K562 (cell line): Measurements from ENCODE around the gene ARID3A. TPM values are rescaled to one million over a fixed set of nuclear protein-coding genes. Genes with fewer than 3 reads are reported as not detected.

ENCODE experiments used
- ARNT ChIP-seq, 2 experiments: fragments of 450-650 bp; IDR thresholded peaks; 2 replicates each; pipeline ENCODE4 v1.6.1; 2016; ENCODE audit warnings: mild to moderate bottlenecking in 1 of 2
- FOSL1 ChIP-seq: fragments of 200-800 bp; sonication (Bioruptor generic); conservative IDR thresholded peaks from 2 replicates; pipeline ENCODE4 v1.6.1; 2016; ENCODE audit warnings: missing genetic modification characterization, missing compliant biosample characterization
- FOXJ3 ChIP-seq: sonication (generic); formaldehyde crosslinking; IDR thresholded peaks from 2 replicates; pipeline ENCODE4 v1.4.0; 2020; ENCODE audit warnings: mild to moderate bottlenecking, missing genetic modification reagents
- IFI16 ChIP-seq: fragments of 250-450 bp; sonication (Bioruptor Pico); IDR thresholded peaks from 2 replicates; pipeline ENCODE4 v2.1.2; 2022; ENCODE audit warnings: mild to moderate bottlenecking, inconsistent platforms
- IRF2 ChIP-seq: sonication (generic); formaldehyde crosslinking; IDR thresholded peaks from 2 replicates; pipeline ENCODE4 v1.8.1; 2022; ENCODE audit warnings: mild to moderate bottlenecking, missing genetic modification reagents
- NR1H2 ChIP-seq: sonication (generic); formaldehyde crosslinking; IDR thresholded peaks from 2 replicates; pipeline ENCODE4 v1.4.0; 2020; ENCODE audit warnings: mild to moderate bottlenecking, missing genetic modification reagents
- RBM17 ChIP-seq: fragments of 200-400 bp; formaldehyde crosslinking; IDR thresholded peaks from 2 replicates; pipeline ENCODE4 v1.6.1; 2017; ENCODE audit warnings: low read depth, mild to moderate bottlenecking, low read length, borderline replicate concordance
- RBM22 ChIP-seq: fragments of 200-400 bp; formaldehyde crosslinking; IDR thresholded peaks from 2 replicates; pipeline ENCODE4 v1.6.1; 2018; ENCODE audit warnings: low read length, low read depth; ENCODE audit not compliant: poor library complexity, severe bottlenecking
- TAF1 ChIP-seq: IDR thresholded peaks from 2 replicates; pipeline ENCODE4 v1.6.1; 2011; ENCODE audit warnings: mild to moderate bottlenecking, low read length, moderate library complexity; ENCODE audit not compliant: insufficient read depth, control insufficient read depth, severe bottlenecking; ENCODE audit errors: extremely low read depth
- THRA ChIP-seq: fragments of 450-650 bp; IDR thresholded peaks from 2 replicates; pipeline ENCODE4 v1.6.1; 2017; ENCODE audit warnings: mild to moderate bottlenecking, moderate library complexity
- ZBTB7A ChIP-seq: IDR thresholded peaks from 2 replicates; pipeline ENCODE4 v1.6.1; 2011; ENCODE audit warnings: low read depth, mild to moderate bottlenecking, low read length, moderate library complexity, borderline replicate concordance; ENCODE audit not compliant: control insufficient read depth
- ZFP36 ChIP-seq: fragments of 150-350 bp; IDR thresholded peaks from 2 replicates; pipeline ENCODE4 v1.6.1; 2018; ENCODE audit warnings: low read length, low read depth; ENCODE audit not compliant: partially characterized antibody
- ZFX ChIP-seq: sonication (generic); formaldehyde crosslinking; IDR thresholded peaks from 2 replicates; pipeline ENCODE4 v1.8.0; 2022; ENCODE audit warnings: mild to moderate bottlenecking, missing genetic modification reagents, moderate library complexity
- polyA plus RNA-seq, 8 experiments: library from polyadenylated mRNA; depleted of rRNA in 4 of 8; stranded (reverse) in 5 of 8; unstranded in 3 of 8; fragments of >200 nt; fragmentation: Nextera tagmentation in 2 of 8; fragmentation: Illumina TruSeq in 1 of 8; extraction: Ambion mirVana in 2 of 8; extraction: Trizol in 1 of 8; gene quantifications; 2 replicates each; pipeline versions ENCODE4 v1.2.1 to v1.2.3, GENCODE V29; 2011 to 2014; ENCODE audit warnings: inconsistent platforms in 1 of 8, missing spikeins in 1 of 8
- total RNA-seq, 7 experiments: library from RNA; depleted of rRNA in 6 of 7; stranded (reverse); fragments of >200 nt in 6 of 7; fragmentation: Illumina TruSeq in 2 of 7; extraction: Trizol in 2 of 7; gene quantifications; 2 replicates each; pipeline versions ENCODE4 v1.2.1 to v1.2.3, GENCODE V29; 2011 to 2021; ENCODE audit warnings: low replicate concordance in 1 of 7

Gene ARID3A
- total and polyA plus RNA-seq, 9 of the 15 experiments (the other 6 are each of a cell fraction or from before 2014, with no cell fraction given), result 1.4 to 118 (median 31.2) TPM

DNA sequence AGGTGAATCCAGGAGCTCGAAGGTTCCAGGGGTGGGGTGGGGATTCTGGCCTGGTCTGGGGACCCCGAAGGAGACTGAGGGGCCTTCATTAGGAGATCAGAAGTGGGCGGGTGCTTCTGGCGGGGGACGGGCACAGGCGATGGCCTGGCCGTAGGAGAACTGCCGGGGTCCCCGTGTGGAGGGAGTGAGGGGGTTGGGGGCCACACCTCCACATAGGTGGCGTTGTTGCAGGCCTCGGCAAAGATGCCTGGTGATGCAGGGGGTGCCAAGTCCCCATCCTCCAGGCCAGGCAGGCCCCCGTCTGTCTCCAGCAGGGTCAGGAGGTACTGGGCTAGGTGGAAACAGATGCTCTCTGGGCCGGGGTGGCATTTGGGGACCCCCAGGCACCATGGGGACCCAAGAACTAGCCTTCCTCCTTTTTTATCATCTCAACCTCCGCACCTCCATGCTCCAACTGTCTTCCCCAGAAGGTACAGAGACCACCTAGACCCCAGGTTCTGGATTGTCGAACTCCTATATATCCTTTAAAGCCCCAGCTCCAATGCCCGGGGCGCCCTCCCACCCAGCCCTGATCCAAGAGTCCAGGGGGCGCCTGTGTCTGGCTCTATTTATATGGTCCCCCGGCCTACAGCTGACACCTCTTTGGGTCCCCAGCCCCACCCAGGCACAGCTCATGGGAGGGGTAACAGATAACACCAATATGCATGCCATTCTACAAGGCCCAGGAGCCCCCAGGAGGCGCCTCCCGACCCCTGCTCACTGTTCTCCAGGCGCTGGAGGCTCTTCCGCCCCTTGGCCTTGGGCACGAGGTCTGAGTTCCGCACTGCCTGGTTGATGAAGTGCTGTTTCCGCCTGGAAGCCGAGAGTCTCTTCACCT is 24.4 kb upstream of the ARID3A start (continued):
- TF ChIP-seq THRA (no peak), FOXJ3 (CRISPR knock-in tag) (no peak), ARNT (IDR thresholded peaks at IDR 0.05) (no peak), ZBTB7A (peak; percentile 7; the same call in 1 of the 2 replicates), RBM22 (peak; percentile 23), FOSL1 (tag) (no peak), NR1H2 (no peak), ZFP36 (no peak), IFI16 (no peak), ZFX (CRISPR knock-in tag) (peak; percentile 29; the same call in 1 of the 2 replicates), RBM17 (no peak), IRF2 (CRISPR knock-in tag) (no peak), TAF1 (no peak)
